ENCODE results near the gene SUPT20H.

SUPT20H gene

GRCh38 chr13:37100731-37101130 lies 41.2 kb upstream of the SUPT20H start:
- no peak for DNase-seq
- H2AFZ ChIP-seq (ENCODE audit: low read depth, low read length): no peak overlapping the region
- H3K4me2 ChIP-seq (ENCODE audit: low read length, poor library complexity, severe bottlenecking): no peak overlapping the region
- no peaks in the 10 kb centered on the region for H3K36me3 ChIP-seq (ENCODE audit: control insufficient read depth in 1 of 2, insufficient read depth in 2 of 2, low read depth in 1 of 2, low read length in 2 of 2)
- no peaks in the 10 kb centered on the region for H3K27me3 ChIP-seq (ENCODE audit: control insufficient read depth in 1 of 2, insufficient read depth in 1 of 2, low read length in 2 of 2)
- H2BK15ac ChIP-seq (ENCODE audit: low read depth, poor library complexity, severe bottlenecking): no peak overlapping the region
- no peaks in the 10 kb centered on the region for H3K9me3 ChIP-seq (ENCODE audit: control insufficient read depth, low read length)
- no peak overlapping the region for H2BK5ac ChIP-seq (ENCODE audit: low read depth, low read length, poor library complexity, severe bottlenecking)
- no peak overlapping the region for H3K23ac ChIP-seq (ENCODE audit: low read length in 2 of 2)
- no peak overlapping the region for H3K4me3 ChIP-seq (ENCODE audit: insufficient read depth in 1 of 2, low read depth in 1 of 2, low read length in 2 of 2)
- no peak overlapping the region for H3K14ac ChIP-seq (ENCODE audit: low read length in 2 of 2)
- H2AK5ac ChIP-seq (ENCODE audit: low read length, severe bottlenecking): no peak overlapping the region
- H2BK12ac ChIP-seq (ENCODE audit: low read length in 2 of 2): no peak overlapping the region
- no peak overlapping the region for H4K8ac ChIP-seq (ENCODE audit: low read length)
- H3K4ac ChIP-seq (ENCODE audit: low read depth in 1 of 2, low read length in 2 of 2): no peak overlapping the region
- H3K4me1 ChIP-seq (ENCODE audit: control insufficient read depth, insufficient read depth, low read depth, low read length): no peaks in the 10 kb centered on the region
- no peak overlapping the region for H3K27ac ChIP-seq (ENCODE audit: low read length, poor library complexity, severe bottlenecking)
- no peak overlapping the region for H2BK120ac ChIP-seq (ENCODE audit: low read depth, low read length)
- no peaks in the 10 kb centered on the region for H3K79me1 ChIP-seq (replicated peaks; ENCODE audit: low read length, poor library complexity, severe bottlenecking)
- no peak overlapping the region for H3K9ac ChIP-seq (ENCODE audit: low read length)
- no peak overlapping the region for H3K18ac ChIP-seq (ENCODE audit: low read depth in 1 of 2, low read length in 2 of 2)
- no peak overlapping the region for H4K91ac ChIP-seq (ENCODE audit: low read length)

GRCh38 chr13:37097076-37097475 lies 37.6 kb upstream of the SUPT20H start:
- Histone ChIP-seq H3K9me3 (ENCODE audit: control insufficient read depth, low read length) (no peaks in the 10 kb centered on the region), H3K36me3 (ENCODE audit: control insufficient read depth in 1 of 2, insufficient read depth in 2 of 2, low read depth in 1 of 2, low read length in 2 of 2) (no peaks in the 10 kb centered on the region), H2BK120ac (ENCODE audit: low read depth, low read length) (no peak overlapping the region), H4K8ac (ENCODE audit: low read length) (no peak overlapping the region), H3K4me3 (ENCODE audit: insufficient read depth in 1 of 2, low read depth in 1 of 2, low read length in 2 of 2) (no peak overlapping the region), H3K27ac (ENCODE audit: low read length, poor library complexity, severe bottlenecking) (no peak overlapping the region), H2BK15ac (ENCODE audit: low read depth, poor library complexity, severe bottlenecking) (no peak overlapping the region), H3K79me1 (replicated peaks; ENCODE audit: low read length, poor library complexity, severe bottlenecking) (no peaks in the 10 kb centered on the region), H3K23ac (ENCODE audit: low read length in 2 of 2) (no peak overlapping the region), H2BK5ac (ENCODE audit: low read depth, low read length, poor library complexity, severe bottlenecking) (no peak overlapping the region), H2AFZ (ENCODE audit: low read depth, low read length) (no peak overlapping the region), H3K18ac (ENCODE audit: low read depth in 1 of 2, low read length in 2 of 2) (no peak overlapping the region), H2AK5ac (ENCODE audit: low read length, severe bottlenecking) (no peak overlapping the region), H3K4me1 (ENCODE audit: control insufficient read depth, insufficient read depth, low read depth, low read length) (no peaks in the 10 kb centered on the region), H3K9ac (ENCODE audit: low read length) (no peak overlapping the region), H2BK12ac (ENCODE audit: low read length in 2 of 2) (no peak overlapping the region), H3K27me3 (ENCODE audit: control insufficient read depth in 1 of 2, insufficient read depth in 1 of 2, low read length in 2 of 2) (no peaks in the 10 kb centered on the region), H3K14ac (ENCODE audit: low read length in 2 of 2) (no peak overlapping the region), H3K4me2 (ENCODE audit: low read length, poor library complexity, severe bottlenecking) (no peak overlapping the region), H3K4ac (ENCODE audit: low read depth in 1 of 2, low read length in 2 of 2) (no peak overlapping the region), H4K91ac (ENCODE audit: low read length) (no peak overlapping the region)
- DNase-seq: peak; percentile 32
- 100% methylated on average over 2 of the region's 4 CpGs for WGBS

GRCh38 chr13:37094840-37095239 lies 35.4 kb upstream of the SUPT20H start:
- Histone ChIP-seq H3K27me3 (ENCODE audit: control insufficient read depth in 1 of 2, insufficient read depth in 1 of 2, low read length in 2 of 2) (peaks cover 0 to 8% of the 10 kb centered on the region in 2 experiments), H3K36me3 (ENCODE audit: control insufficient read depth in 1 of 2, insufficient read depth in 2 of 2, low read depth in 1 of 2, low read length in 2 of 2) (no peaks in the 10 kb centered on the region), H2BK12ac (ENCODE audit: low read length in 2 of 2) (no peak overlapping the region), H3K79me1 (replicated peaks; ENCODE audit: low read length, poor library complexity, severe bottlenecking) (no peaks in the 10 kb centered on the region), H3K14ac (ENCODE audit: low read length in 2 of 2) (no peak overlapping the region), H3K27ac (ENCODE audit: low read length, poor library complexity, severe bottlenecking) (no peak overlapping the region), H3K4me2 (ENCODE audit: low read length, poor library complexity, severe bottlenecking) (no peak overlapping the region), H2AFZ (ENCODE audit: low read depth, low read length) (no peak overlapping the region), H4K91ac (ENCODE audit: low read length) (no peak overlapping the region), H3K4me1 (ENCODE audit: control insufficient read depth, insufficient read depth, low read depth, low read length) (no peaks in the 10 kb centered on the region), H3K23ac (ENCODE audit: low read length in 2 of 2) (no peak overlapping the region), H2BK15ac (ENCODE audit: low read depth, poor library complexity, severe bottlenecking) (no peak overlapping the region), H3K4me3 (ENCODE audit: insufficient read depth in 1 of 2, low read depth in 1 of 2, low read length in 2 of 2) (no peak overlapping the region), H4K8ac (ENCODE audit: low read length) (no peak overlapping the region), H3K9me3 (ENCODE audit: control insufficient read depth, low read length) (no peaks in the 10 kb centered on the region), H2BK5ac (ENCODE audit: low read depth, low read length, poor library complexity, severe bottlenecking) (no peak overlapping the region), H3K18ac (ENCODE audit: low read depth in 1 of 2, low read length in 2 of 2) (no peak overlapping the region), H3K4ac (ENCODE audit: low read depth in 1 of 2, low read length in 2 of 2) (no peak overlapping the region), H3K9ac (ENCODE audit: low read length) (no peak overlapping the region), H2BK120ac (ENCODE audit: low read depth, low read length) (no peak overlapping the region), H2AK5ac (ENCODE audit: low read length, severe bottlenecking) (no peak overlapping the region)
- DNase-seq: no peak
- WGBS: 100% methylated on average over 4 of the region's 4 CpGs

GRCh38 chr13:37094099-37094498 lies 34.6 kb upstream of the SUPT20H start:
- WGBS: 29% methylated on average over 1 of the region's 3 CpGs
- H3K36me3 ChIP-seq (ENCODE audit: control insufficient read depth in 1 of 2, insufficient read depth in 2 of 2, low read depth in 1 of 2, low read length in 2 of 2): no peaks in the 10 kb centered on the region
- peak; percentile 10 for DNase-seq
- H3K23ac ChIP-seq (ENCODE audit: low read length in 2 of 2): no peak overlapping the region
- H3K9me3 ChIP-seq (ENCODE audit: control insufficient read depth, low read length): no peaks in the 10 kb centered on the region
- no peak overlapping the region for H3K4ac ChIP-seq (ENCODE audit: low read depth in 1 of 2, low read length in 2 of 2)
- no peak overlapping the region for H3K4me2 ChIP-seq (ENCODE audit: low read length, poor library complexity, severe bottlenecking)
- no peak overlapping the region for H2BK15ac ChIP-seq (ENCODE audit: low read depth, poor library complexity, severe bottlenecking)
- H3K79me1 ChIP-seq (replicated peaks; ENCODE audit: low read length, poor library complexity, severe bottlenecking): no peaks in the 10 kb centered on the region
- H2BK120ac ChIP-seq (ENCODE audit: low read depth, low read length): no peak overlapping the region
- H2BK5ac ChIP-seq (ENCODE audit: low read depth, low read length, poor library complexity, severe bottlenecking): no peak overlapping the region
- peaks cover 0 to 8% of the 10 kb centered on the region in 2 experiments for H3K27me3 ChIP-seq (ENCODE audit: control insufficient read depth in 1 of 2, insufficient read depth in 1 of 2, low read length in 2 of 2)
- no peak overlapping the region for H3K27ac ChIP-seq (ENCODE audit: low read length, poor library complexity, severe bottlenecking)
- H2AFZ ChIP-seq (ENCODE audit: low read depth, low read length): no peak overlapping the region
- no peaks in the 10 kb centered on the region for H3K4me1 ChIP-seq (ENCODE audit: control insufficient read depth, insufficient read depth, low read depth, low read length)
- no peak overlapping the region for H4K91ac ChIP-seq (ENCODE audit: low read length)
- no peak overlapping the region for H3K9ac ChIP-seq (ENCODE audit: low read length)
- no peak overlapping the region for H3K4me3 ChIP-seq (ENCODE audit: insufficient read depth in 1 of 2, low read depth in 1 of 2, low read length in 2 of 2)
- H2BK12ac ChIP-seq (ENCODE audit: low read length in 2 of 2): no peak overlapping the region
- H3K18ac ChIP-seq (ENCODE audit: low read depth in 1 of 2, low read length in 2 of 2): peak overlapping the region in 1 of 2 experiments; percentile 17
- no peak overlapping the region for H3K14ac ChIP-seq (ENCODE audit: low read length in 2 of 2)
- no peak overlapping the region for H4K8ac ChIP-seq (ENCODE audit: low read length)
- H2AK5ac ChIP-seq (ENCODE audit: low read length, severe bottlenecking): no peak overlapping the region
